ENCODE data around the gene BORCS5. TPM values are rescaled to one million over a fixed set of nuclear protein-coding genes. Genes with fewer than 3 reads are reported as not detected.

BORCS5 gene
- total and polyA plus RNA-seq, 2 of the 4 experiments (the other 2 are of a cell fraction): 14.4 to 18.3 TPM

DNA sequence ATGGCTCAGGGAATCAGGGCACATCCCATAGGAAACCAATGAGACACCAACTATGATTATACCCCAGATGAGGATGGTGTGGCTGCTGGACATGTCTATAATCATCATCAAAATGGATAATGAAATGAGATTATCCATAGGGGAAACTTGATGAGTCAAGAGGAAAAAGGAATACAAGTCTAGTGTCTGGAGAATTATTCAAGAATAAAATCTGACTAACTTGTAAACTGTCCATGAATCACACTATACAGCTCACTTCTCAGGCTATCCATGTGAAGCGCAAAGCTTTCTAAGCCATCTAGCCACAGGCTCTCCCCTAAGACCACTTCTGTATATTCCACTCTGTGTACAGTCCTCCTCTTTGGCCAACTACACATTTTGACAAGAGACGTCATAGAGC is 153.3 kb downstream of the BORCS5 start:
- H3K79me1 ChIP-seq (ENCODE audit: low read depth in 1 of 2, low read length in 2 of 2): peaks cover 18 to 44% of the 10 kb centered on the region in 2 experiments
- in situ Hi-C loops (cut with MboI; ENCODE audit: low sequenced_read_pairs) (no loop called here), intact Hi-C loops (cut with micrococcal nuclease) (no loop called here), dilution Hi-C loops (cut with HindIII; ENCODE audit: low sequenced_read_pairs, unreplicated experiment) (no loop called here)
- H2AK9ac ChIP-seq (replicated peaks; ENCODE audit: low read depth, low read length, poor library complexity): no peak overlapping the region
- no peaks in the 10 kb centered on the region for H3K9me3 ChIP-seq (ENCODE audit: control insufficient read depth, insufficient read depth, low read length)
- CTCF ChIA-PET: no interaction called here
- no CpG with 5 or more reads among the region's 2 CpGs for WGBS, 2 experiments (ENCODE audit: extremely low coverage in 2 of 2, insufficient read length in 1 of 2)
- H3K9me1 ChIP-seq (ENCODE audit: insufficient read depth, low read length): peaks cover 12% of the 10 kb centered on the region
- peaks cover 16% of the 10 kb centered on the region for H3K4me1 ChIP-seq (ENCODE audit: control insufficient read depth, insufficient read depth, low read length)
- no peak overlapping the region for H3K9ac ChIP-seq (ENCODE audit: low read depth, low read length)
- peak; percentile 92 for DNase-seq
- no TSS peak for BruUV-seq (replicated peaks)
- no peak overlapping the region for H4K91ac ChIP-seq (ENCODE audit: insufficient read depth, low read depth, low read length)
- peak overlapping the region; percentile 19; the same call in 1 of the 2 replicates for H2AK5ac ChIP-seq (ENCODE audit: low read depth, low read length)
- H3K36me3 ChIP-seq (ENCODE audit: control insufficient read depth, insufficient read depth, low read length): peaks cover 2% of the 10 kb centered on the region; the same call in 1 of the 2 replicates
- H3K23ac ChIP-seq (ENCODE audit: low read depth, low read length): 0 out of 2 replicates have a peak overlapping the region, but pooled peaks have one; percentile 37
- H3K4me2 ChIP-seq (ENCODE audit: low read depth, low read length): no peak overlapping the region; the same call in 1 of the 2 replicates
- H3K4me3 ChIP-seq (ENCODE audit: insufficient read depth, low read depth, low read length): no peak overlapping the region
- H3K27ac ChIP-seq (ENCODE audit: insufficient read depth, low read length): no peak overlapping the region
- H3K14ac ChIP-seq (replicated peaks; ENCODE audit: low read depth, low read length): peak overlapping the region; percentile 32; the same call in 1 of the 2 replicates
- no peak overlapping the region for H4K5ac ChIP-seq (ENCODE audit: low read depth, low read length)
- H2BK5ac ChIP-seq (ENCODE audit: low read depth, low read length, poor library complexity, severe bottlenecking): peak overlapping the region; percentile 31
- peak; percentile 75 for ATAC-seq (ENCODE audit: low read depth)
- H2BK20ac ChIP-seq (ENCODE audit: low read depth, low read length): peak overlapping the region; percentile 40; the same call in 1 of the 2 replicates
- no peak overlapping the region for H3K18ac ChIP-seq (ENCODE audit: low read depth, low read length)
- H4K20me1 ChIP-seq (ENCODE audit: insufficient read depth, low read length): peaks cover 3% of the 10 kb centered on the region; the same call in 1 of the 2 replicates
- POLR2A ChIA-PET (ENCODE audit: unreplicated experiment): no interaction called here
- H2BK120ac ChIP-seq (ENCODE audit: low read depth, low read length): 0 out of 2 replicates have a peak overlapping the region, but pooled peaks have one; percentile 9
- H2AFZ ChIP-seq (replicated peaks; ENCODE audit: low read length, poor library complexity): no peak overlapping the region
- H4K8ac ChIP-seq (ENCODE audit: low read depth in 2 of 2, low read length in 2 of 2): peak overlapping the region in 1 of 2 experiments; percentile 9; a peak in 1 of 4 replicates
- TF ChIP-seq CHD1 (IDR thresholded peaks at IDR 0.05; ENCODE audit: low read depth, low read length) (no peak), CTCF (conservative IDR thresholded peaks at IDR 0.05; ENCODE audit: low read depth, low read length) (no peak), SMC3 (IDR thresholded peaks at IDR 0.05; ENCODE audit: low read depth, low read length) (no peak), USF2 (IDR thresholded peaks at IDR 0.05; ENCODE audit: low read depth, low read length) (no peak), MAFK (IDR thresholded peaks at IDR 0.05; ENCODE audit: low read depth, low read length) (peak; percentile 56), FOS (IDR thresholded peaks at IDR 0.05; ENCODE audit: low read depth, low read length) (peak; percentile 75), NFE2L2 (IDR thresholded peaks at IDR 0.05; ENCODE audit: low read depth, low read length) (no peak), MAZ (IDR thresholded peaks at IDR 0.05; ENCODE audit: borderline replicate concordance, low read depth, low read length) (no peak)
- no peak overlapping the region for H3K56ac ChIP-seq (ENCODE audit: extremely low read depth, insufficient read depth, low read length)
- H3K4ac ChIP-seq (ENCODE audit: low read depth, low read length): peak overlapping the region; percentile 8; the same call in 1 of the 2 replicates
- no peaks in the 10 kb centered on the region for H3K27me3 ChIP-seq (ENCODE audit: control insufficient read depth, insufficient read depth, low read length)
- 0 out of 3 replicates have a peak overlapping the region, but pooled peaks have one; percentile 5 for H2BK15ac ChIP-seq (ENCODE audit: low read depth, low read length)

Measured in IMR-90 (cell line).